Glomerular endothelial cell (primary cell): ENCODE results near the gene USP30. TPM values are rescaled to one million over a fixed set of nuclear protein-coding genes. Genes with fewer than 3 reads are reported as not detected.

Experiments
- DNase-seq: peaks from one replicate; pipeline ENCODE4 v3.0.0-alpha.2; 2011; ENCODE audit warnings: low read depth, low spot score; ENCODE audit errors: extremely low read depth
- total RNA-seq: library from RNA; depleted of rRNA; stranded (reverse); fragments of >200 nt; gene quantifications from 2 replicates; pipeline ENCODE4 v1.2.3, GENCODE V29; 2015

The USP30 gene
- total RNA-seq, 1 donor from 2014 or later = 8.2 TPM

GRCh38 chr12:109124878-109125648 is 72.7 kb downstream of the USP30 start:
- no peak for DNase-seq

GRCh38 chr12:109125791-109126190 is 73.4 kb downstream of the USP30 start:
- no peak for DNase-seq

- no peak for DNase-seq
These were observed 74.4 kb downstream of the USP30 start for GRCh38 chr12:109126784-109127183.

- DNase-seq = no peak
These were observed 75.3 kb downstream of the USP30 start for GRCh38 chr12:109127533-109128242.

GRCh38 chr12:109130297-109131153 is 78.1 kb downstream of the USP30 start:
- DNase-seq = no peak

- DNase-seq = no peak
These were observed 79.0 kb downstream of the USP30 start for GRCh38 chr12:109131154-109132050.

GRCh38 chr12:109134186-109134917 is 82.0 kb downstream of the USP30 start:
- DNase-seq = no peak

- DNase-seq = no peak
These were observed 84.7 kb downstream of the USP30 start for GRCh38 chr12:109137055-109137454.

Other genes with a start within 250 kb of the USP30 start
- gene SSH1, start 195.0 kb upstream of the USP30 start, total RNA-seq = 31.6 and 54.4 TPM in 2 replicates
- not detected in 2 replicates for gene DAO, start 172.5 kb upstream of the USP30 start, total RNA-seq
- not detected in 2 replicates for gene SVOP, start 31.5 kb upstream of the USP30 start, total RNA-seq
- gene ALKBH2, start 40.9 kb downstream of the USP30 start, total RNA-seq = 6.1 and 12.1 TPM in 2 replicates
- 27.6 and 40.8 TPM in 2 replicates for gene UNG, start 45.0 kb downstream of the USP30 start, total RNA-seq
- 1.4 and 6.0 TPM in 2 replicates for gene ACACB, start 64.0 kb downstream of the USP30 start, total RNA-seq